Gastrocnemius medialis (tissue), 4 donors: ENCODE results near the gene CFAP161. TPM values are rescaled to one million over a fixed set of nuclear protein-coding genes. Genes with fewer than 3 reads are reported as not detected.

Experiments
- ATAC-seq, 2 donors: fragments of 150-250 bp; one replicate each; pipeline ENCODE4 v1.9.1; 2016
- DNase-seq, 2 donors: peaks; one replicate each; pipeline ENCODE4 v3.0.0-alpha.2; 2019
- H3K27ac ChIP-seq, 4 donors: fragments of 200-600 bp; sonication (generic); 1 replicate in 1 of 4; 2 replicates in 3 of 4; pipeline ENCODE4 v1.5.1; 2016 to 2018; ENCODE audit warnings: mild to moderate bottlenecking in 2 of 4, moderate library complexity in 1 of 4
- H3K27me3 ChIP-seq, 3 donors: fragments of 200-600 bp; sonication (generic) in 2 of 3; 1 replicate in 1 of 3; 2 replicates in 2 of 3; pipeline versions ENCODE4 v1.5.1 to v1.6.0; 2016 to 2019; ENCODE audit warnings: mild to moderate bottlenecking in 1 of 3, moderate library complexity in 1 of 3
- H3K36me3 ChIP-seq, 2 donors: fragments of 200-600 bp; sonication (generic) in 1 of 2; one replicate each; pipeline ENCODE4 v1.5.1; 2017 to 2018
- H3K4me1 ChIP-seq, 2 donors: fragments of 200-600 bp; sonication (generic) in 1 of 2; one replicate each; pipeline ENCODE4 v1.5.1; 2016 to 2017; ENCODE audit warnings: mild to moderate bottlenecking in 2 of 2
- H3K4me3 ChIP-seq, 4 donors: fragments of 200-600 bp; sonication (generic) in 3 of 4; 1 replicate in 1 of 4; 2 replicates in 3 of 4; pipeline ENCODE4 v1.5.1; 2016 to 2019; ENCODE audit warnings: mild to moderate bottlenecking in 2 of 4
- H3K9me3 ChIP-seq, 3 donors: fragments of 200-600 bp; sonication (generic) in 2 of 3; 1 replicate in 1 of 3; 2 replicates in 2 of 3; pipeline ENCODE4 v1.5.1; 2016 to 2019
- POLR2A ChIP-seq, 2 donors: fragments of 450-650 bp; IDR thresholded peaks; one replicate each; pipeline ENCODE4 v1.6.1; 2017; ENCODE audit warnings: antibody characterized with exemption in 2 of 2, mild to moderate bottlenecking in 2 of 2, moderate library complexity in 2 of 2
- in situ Hi-C, 4 donors: fragments of 200-750 bp; cut with MboI; loops; one replicate each; pipeline versions ENCODE4 v1.15.0 to v1.8.0; 2017; ENCODE audit warnings: low sequenced_read_pairs in 4 of 4
- intact Hi-C: fragments of 100-400 bp; cut with DNase I; formaldehyde crosslinking; loops from one replicate; pipeline ENCODE4 v1.15.1; 2023; ENCODE audit warnings: low total_unique reads
- total RNA-seq, 4 donors: library from RNA; depleted of rRNA; stranded (reverse); fragments of >200 nt; gene quantifications; one replicate each; pipeline versions ENCODE4 v1.1.0 to v1.2.3, GENCODE V29; 2016
- TF ChIP-seq, protein P1 (sequence below), 5 experiments: fragments of 450-650 bp in 3 of 5; fragments of 200-600 bp in 2 of 5; sonication (generic) in 2 of 5; IDR thresholded peaks in 4 of 5; conservative IDR thresholded peaks in 1 of 5; 1 replicate in 4 of 5; 2 replicates in 1 of 5; pipeline ENCODE4 v1.5.1; 2016 to 2019; ENCODE audit warnings: antibody characterized with exemption in 5 of 5, mild to moderate bottlenecking in 3 of 5, moderate library complexity in 3 of 5

The CFAP161 gene
- total RNA-seq, 4 donors from 2014 or later, result not detected

DNA sequence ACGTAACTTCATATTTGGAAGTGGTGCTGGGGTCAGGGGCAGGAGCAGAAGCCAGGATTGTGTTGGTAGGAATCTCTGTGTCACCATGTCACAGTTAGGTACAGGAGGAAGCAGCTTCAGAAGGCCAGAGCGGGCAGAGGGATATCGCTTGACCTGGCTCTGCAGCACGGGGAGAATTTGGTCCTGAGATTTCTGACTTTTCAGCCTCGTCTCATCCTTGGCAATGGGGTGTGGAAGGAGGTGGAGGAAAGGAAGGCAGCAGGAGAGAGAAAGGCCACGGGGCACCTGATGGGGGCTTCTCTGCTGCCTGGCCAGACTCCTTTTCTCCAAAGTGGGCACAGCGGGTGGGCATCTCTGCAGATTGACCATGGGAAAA lies 63.2 kb downstream of the CFAP161 start:
- no peak for DNase-seq
- no peak for ATAC-seq
- in situ Hi-C loops, result no loop called here
- no peaks in the 10 kb centered on the region for H3K9me3 ChIP-seq
- no peaks in the 10 kb centered on the region for H3K4me1 ChIP-seq
- H3K27me3 ChIP-seq, result no peaks in the 10 kb centered on the region
- intact Hi-C loops, result no loop called here
- no peaks in the 10 kb centered on the region for H3K36me3 ChIP-seq
- TF ChIP-seq, protein P1, sequence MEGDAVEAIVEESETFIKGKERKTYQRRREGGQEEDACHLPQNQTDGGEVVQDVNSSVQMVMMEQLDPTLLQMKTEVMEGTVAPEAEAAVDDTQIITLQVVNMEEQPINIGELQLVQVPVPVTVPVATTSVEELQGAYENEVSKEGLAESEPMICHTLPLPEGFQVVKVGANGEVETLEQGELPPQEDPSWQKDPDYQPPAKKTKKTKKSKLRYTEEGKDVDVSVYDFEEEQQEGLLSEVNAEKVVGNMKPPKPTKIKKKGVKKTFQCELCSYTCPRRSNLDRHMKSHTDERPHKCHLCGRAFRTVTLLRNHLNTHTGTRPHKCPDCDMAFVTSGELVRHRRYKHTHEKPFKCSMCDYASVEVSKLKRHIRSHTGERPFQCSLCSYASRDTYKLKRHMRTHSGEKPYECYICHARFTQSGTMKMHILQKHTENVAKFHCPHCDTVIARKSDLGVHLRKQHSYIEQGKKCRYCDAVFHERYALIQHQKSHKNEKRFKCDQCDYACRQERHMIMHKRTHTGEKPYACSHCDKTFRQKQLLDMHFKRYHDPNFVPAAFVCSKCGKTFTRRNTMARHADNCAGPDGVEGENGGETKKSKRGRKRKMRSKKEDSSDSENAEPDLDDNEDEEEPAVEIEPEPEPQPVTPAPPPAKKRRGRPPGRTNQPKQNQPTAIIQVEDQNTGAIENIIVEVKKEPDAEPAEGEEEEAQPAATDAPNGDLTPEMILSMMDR (IDR thresholded peaks at IDR 0.05 in 4 of 5, conservative IDR thresholded peaks at IDR 0.05 in 1 of 5), result no peak
- TF ChIP-seq POLR2A (IDR thresholded peaks at IDR 0.05), result no peak
- no peak overlapping the region for H3K4me3 ChIP-seq
- H3K27ac ChIP-seq, result no peak overlapping the region

DNA sequence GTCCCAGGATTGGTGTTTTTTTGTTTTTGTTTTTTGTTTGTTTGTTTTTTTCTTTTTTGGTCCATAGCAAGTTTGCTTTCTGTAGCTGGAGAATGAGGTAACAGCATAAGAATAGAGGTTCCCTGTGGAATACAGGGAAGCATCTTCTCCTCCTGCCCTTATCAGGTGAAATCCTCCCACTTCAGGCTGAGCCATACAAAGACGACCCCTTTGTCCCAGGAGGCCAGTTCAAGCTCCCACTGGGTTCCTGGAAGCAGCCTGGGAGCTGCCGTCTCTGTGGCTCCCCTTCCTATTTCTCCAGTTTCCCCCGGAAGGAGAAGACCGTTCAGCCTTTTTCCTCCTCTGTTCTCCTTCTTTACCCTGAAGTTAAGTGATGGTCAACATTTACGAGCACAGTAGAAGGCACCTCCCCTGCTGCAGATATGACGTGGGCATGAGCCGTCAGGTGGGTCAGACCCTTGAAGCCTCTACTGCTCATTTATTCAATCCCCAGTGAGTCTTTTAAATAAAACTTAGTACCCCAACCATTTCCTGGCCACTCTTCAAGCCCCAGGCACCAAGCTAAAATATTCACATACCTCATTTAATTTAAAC lies 63.7 kb downstream of the CFAP161 start:
- in situ Hi-C loops, result no loop called here
- intact Hi-C loops, result no loop called here
- no peak for ATAC-seq

More for the DNA sequence above, 63.7 kb downstream of the CFAP161 start:
- no peaks in the 10 kb centered on the region for H3K36me3 ChIP-seq
- TF ChIP-seq, protein P1 (IDR thresholded peaks at IDR 0.05 in 4 of 5, conservative IDR thresholded peaks at IDR 0.05 in 1 of 5), result no peak
- no peak for TF ChIP-seq POLR2A (IDR thresholded peaks at IDR 0.05)
- DNase-seq, result no peak
- H3K27ac ChIP-seq, result no peak overlapping the region
- H3K9me3 ChIP-seq, result no peaks in the 10 kb centered on the region
- H3K4me3 ChIP-seq, result no peak overlapping the region
- H3K27me3 ChIP-seq, result no peaks in the 10 kb centered on the region
- no peaks in the 10 kb centered on the region for H3K4me1 ChIP-seq

Other genes with a start within 250 kb of the CFAP161 start
- gene MESD, start 144.5 kb upstream of the CFAP161 start, total RNA-seq, result 1 to 10 TPM; 5.5 to 7.9 (median 6.6) TPM
- 1 to 10 TPM; 1.9 to 8.1 (median 3.3) TPM for gene TLNRD1, start 133.3 kb upstream of the CFAP161 start, total RNA-seq
- gene IL16, start 62.6 kb downstream of the CFAP161 start, total RNA-seq, result 1 to 10 TPM; 3.3 to 4.5 (median 4.3) TPM
- gene STARD5, start 189.9 kb downstream of the CFAP161 start, total RNA-seq, result 1 to 10 TPM in 1 of 4 donors, under 1 TPM in 3; 0.36 to 1.7 (median 0.63) TPM
- gene TMC3, start 239.9 kb downstream of the CFAP161 start, total RNA-seq, result not detected